Mononuclear cell (primary cell): ENCODE data around the gene GAK. TPM values are rescaled to one million over a fixed set of nuclear protein-coding genes. Genes with fewer than 3 reads are reported as not detected.

Experiments used
- H3K27me3 ChIP-seq: 2 replicates; pipeline ENCODE4 v1.6.0; 2011; ENCODE audit warnings: low read length, control low read depth; ENCODE audit not compliant: insufficient read depth
- H3K4me1 ChIP-seq: 2 replicates; pipeline ENCODE4 v1.5.1; 2011; ENCODE audit warnings: mild to moderate bottlenecking, low read length, control low read depth; ENCODE audit not compliant: insufficient read depth
- H3K4me3 ChIP-seq: 2 replicates; pipeline ENCODE4 v1.5.1; 2011; ENCODE audit warnings: mild to moderate bottlenecking, low read length, moderate library complexity
- H3K9me3 ChIP-seq: 2 replicates; pipeline ENCODE4 v1.5.1; 2011; ENCODE audit warnings: low read depth, mild to moderate bottlenecking, control low read depth, low read length
- total RNA-seq: library from RNA; depleted of rRNA; stranded (reverse); fragments of >200 nt; gene quantifications from one replicate; pipeline ENCODE4 v1.2.3, GENCODE V29; 2012

GAK gene
- total RNA-seq, 1 donor: 62.2 TPM

DNA sequence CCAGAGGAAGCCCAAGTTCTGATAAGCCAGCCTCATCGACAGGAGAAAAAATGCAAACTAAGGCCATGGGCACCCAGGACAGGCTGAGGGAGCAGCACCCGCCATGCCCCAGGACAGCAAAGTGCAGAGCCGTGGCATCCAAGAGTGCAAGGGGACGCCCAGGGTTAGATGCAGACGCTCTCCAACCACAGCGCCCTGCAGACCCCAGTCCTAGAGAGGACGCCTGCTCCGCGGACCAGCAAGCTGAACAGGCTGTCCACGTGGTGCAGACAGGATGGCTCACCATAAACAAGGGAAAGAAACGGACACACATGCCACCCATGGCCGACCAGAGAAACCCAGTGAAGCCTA is 32.6 kb downstream of the GAK start:
- H3K4me3 ChIP-seq: no peak overlapping the region
- H3K4me1 ChIP-seq: no peaks in the 10 kb centered on the region
- H3K9me3 ChIP-seq: no peaks in the 10 kb centered on the region
- H3K27me3 ChIP-seq: no peaks in the 10 kb centered on the region

DNA sequence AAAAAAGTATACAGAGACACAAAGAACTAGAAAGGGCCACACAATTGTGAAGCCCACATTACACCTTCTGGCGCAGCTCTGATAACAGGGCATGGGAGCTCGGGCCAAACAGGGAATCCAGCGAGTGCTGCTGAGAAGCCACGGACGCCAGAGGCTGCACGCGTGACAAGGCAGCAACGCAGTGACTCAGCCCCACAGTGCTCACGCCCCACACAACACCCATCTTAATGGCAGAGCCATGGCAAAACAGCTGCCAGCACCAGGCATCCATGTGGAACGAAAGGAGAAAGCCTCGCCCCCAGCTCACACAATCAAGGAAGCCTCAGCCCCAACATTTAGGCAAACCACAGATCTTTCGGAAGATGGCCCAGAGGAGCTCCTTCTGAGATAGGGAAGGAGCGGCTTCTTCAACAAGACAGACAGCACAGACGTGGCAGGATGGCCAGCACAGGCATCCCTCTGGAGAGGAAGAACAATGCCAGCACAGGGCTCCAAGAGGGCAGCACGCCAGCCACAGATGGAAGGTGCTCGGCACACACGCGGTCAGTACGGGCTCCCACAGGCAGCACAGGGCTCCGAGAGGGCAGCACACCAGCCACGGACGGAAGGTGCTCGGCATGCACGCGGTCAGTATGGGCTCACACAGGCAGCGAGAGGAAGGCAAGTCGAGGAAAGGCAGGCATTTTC is 33.1 kb downstream of the GAK start:
- H3K4me3 ChIP-seq: no peak overlapping the region
- H3K9me3 ChIP-seq: no peaks in the 10 kb centered on the region
- H3K4me1 ChIP-seq: no peaks in the 10 kb centered on the region
- no peaks in the 10 kb centered on the region for H3K27me3 ChIP-seq

DNA sequence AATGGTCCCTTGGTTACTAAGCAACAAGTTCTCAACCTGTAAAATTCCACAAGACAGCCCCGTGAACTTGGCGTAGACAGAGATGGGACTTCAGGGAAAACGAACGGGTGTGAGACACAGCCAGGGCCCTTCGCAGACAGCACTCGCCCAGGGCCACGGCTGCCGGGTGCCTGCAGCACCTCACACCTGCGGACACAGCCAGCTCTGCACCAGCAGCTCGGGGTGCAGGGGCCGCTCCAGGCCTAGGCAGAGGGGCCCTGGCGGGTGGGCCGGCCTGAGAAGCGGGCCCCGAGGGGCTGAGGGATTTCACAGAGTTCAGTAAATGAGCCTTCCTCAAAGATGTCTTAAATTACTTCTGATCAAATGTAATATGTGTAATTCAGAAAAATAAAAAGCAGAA is 34.0 kb downstream of the GAK start:
- Histone ChIP-seq H3K27me3 (no peaks in the 10 kb centered on the region), H3K4me1 (no peaks in the 10 kb centered on the region), H3K9me3 (no peaks in the 10 kb centered on the region), H3K4me3 (no peak overlapping the region)

GRCh38 chr4:896630-897029 is 35.5 kb downstream of the GAK start:
- H3K4me1 ChIP-seq: no peaks in the 10 kb centered on the region
- H3K27me3 ChIP-seq: no peaks in the 10 kb centered on the region
- no peak overlapping the region for H3K4me3 ChIP-seq
- H3K9me3 ChIP-seq: no peaks in the 10 kb centered on the region

- Histone ChIP-seq H3K9me3 (no peaks in the 10 kb centered on the region), H3K27me3 (no peaks in the 10 kb centered on the region), H3K4me1 (no peaks in the 10 kb centered on the region), H3K4me3 (no peak overlapping the region)
Measured at GRCh38 chr4:896216-896615, 35.9 kb downstream of the GAK start.

GRCh38 chr4:895596-895995 is 36.5 kb downstream of the GAK start:
- Histone ChIP-seq H3K4me3 (no peak overlapping the region), H3K4me1 (no peaks in the 10 kb centered on the region), H3K27me3 (no peaks in the 10 kb centered on the region), H3K9me3 (no peaks in the 10 kb centered on the region)

DNA sequence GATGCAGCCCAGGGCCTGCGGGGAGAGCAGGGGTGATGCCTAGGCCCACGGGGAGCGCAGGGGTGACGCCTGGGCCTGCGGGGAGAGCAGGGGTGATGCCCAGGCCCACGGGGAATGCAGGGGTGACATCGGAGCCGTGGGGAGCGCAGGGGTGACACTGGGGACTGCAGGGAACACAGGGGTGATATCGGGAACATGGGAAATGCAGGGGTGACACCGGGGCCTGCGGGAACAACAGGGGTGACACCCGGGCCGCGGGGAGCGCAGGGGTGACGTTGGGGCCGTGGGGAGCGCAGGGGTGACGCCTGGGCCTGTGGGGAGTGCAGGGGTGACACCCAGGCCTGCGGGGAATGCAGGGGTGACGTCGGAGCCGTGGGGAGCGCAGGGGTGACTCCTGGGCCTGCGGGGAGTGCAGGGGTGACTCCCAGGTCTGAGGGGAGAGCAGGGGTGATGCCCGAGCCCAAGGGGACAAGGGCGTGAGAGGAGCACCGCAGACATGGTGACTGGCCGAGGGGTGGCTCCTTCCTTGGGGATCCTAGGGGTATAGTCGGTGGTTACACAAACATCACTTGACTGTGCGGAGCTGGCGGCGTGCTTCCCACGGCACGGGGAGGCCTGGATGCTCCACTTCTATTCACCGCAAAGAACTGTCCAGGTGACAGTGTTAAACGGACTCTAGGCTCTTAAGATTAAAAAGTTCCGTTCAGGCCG is 38.0 kb downstream of the GAK start:
- H3K27me3 ChIP-seq: no peaks in the 10 kb centered on the region
- no peaks in the 10 kb centered on the region for H3K4me1 ChIP-seq
- H3K9me3 ChIP-seq: no peaks in the 10 kb centered on the region
- H3K4me3 ChIP-seq: no peak overlapping the region

GRCh38 chr4:893276-893994 is 38.7 kb downstream of the GAK start:
- Histone ChIP-seq H3K27me3 (no peaks in the 10 kb centered on the region), H3K9me3 (no peaks in the 10 kb centered on the region), H3K4me3 (no peak overlapping the region), H3K4me1 (no peaks in the 10 kb centered on the region)

DNA sequence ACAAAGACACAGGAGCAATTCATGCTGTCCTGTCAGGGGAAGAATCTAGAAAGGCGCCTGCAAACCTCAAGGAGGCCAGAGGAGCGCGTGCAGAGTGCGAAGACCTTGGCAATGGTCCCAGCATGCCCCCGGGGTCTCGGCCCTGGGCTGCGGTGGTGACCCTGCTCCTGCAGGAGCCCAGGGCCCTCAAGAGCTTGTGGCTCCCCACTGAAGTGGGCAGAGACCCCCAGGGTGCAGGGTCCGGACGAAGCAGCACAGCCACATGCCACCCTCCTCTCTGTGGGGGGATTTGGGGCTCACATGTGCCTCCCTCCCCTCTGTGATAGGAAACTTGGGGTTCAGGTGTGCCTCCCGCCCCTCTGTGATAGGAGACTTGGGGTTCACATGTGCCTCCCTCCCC is 39.3 kb downstream of the GAK start:
- no peaks in the 10 kb centered on the region for H3K27me3 ChIP-seq
- no peaks in the 10 kb centered on the region for H3K4me1 ChIP-seq
- H3K4me3 ChIP-seq: no peak overlapping the region
- H3K9me3 ChIP-seq: no peaks in the 10 kb centered on the region

- Histone ChIP-seq H3K4me1 (no peaks in the 10 kb centered on the region), H3K4me3 (no peak overlapping the region), H3K9me3 (no peaks in the 10 kb centered on the region), H3K27me3 (no peaks in the 10 kb centered on the region)
Measured at GRCh38 chr4:891747-892146, 40.4 kb downstream of the GAK start.

DNA sequence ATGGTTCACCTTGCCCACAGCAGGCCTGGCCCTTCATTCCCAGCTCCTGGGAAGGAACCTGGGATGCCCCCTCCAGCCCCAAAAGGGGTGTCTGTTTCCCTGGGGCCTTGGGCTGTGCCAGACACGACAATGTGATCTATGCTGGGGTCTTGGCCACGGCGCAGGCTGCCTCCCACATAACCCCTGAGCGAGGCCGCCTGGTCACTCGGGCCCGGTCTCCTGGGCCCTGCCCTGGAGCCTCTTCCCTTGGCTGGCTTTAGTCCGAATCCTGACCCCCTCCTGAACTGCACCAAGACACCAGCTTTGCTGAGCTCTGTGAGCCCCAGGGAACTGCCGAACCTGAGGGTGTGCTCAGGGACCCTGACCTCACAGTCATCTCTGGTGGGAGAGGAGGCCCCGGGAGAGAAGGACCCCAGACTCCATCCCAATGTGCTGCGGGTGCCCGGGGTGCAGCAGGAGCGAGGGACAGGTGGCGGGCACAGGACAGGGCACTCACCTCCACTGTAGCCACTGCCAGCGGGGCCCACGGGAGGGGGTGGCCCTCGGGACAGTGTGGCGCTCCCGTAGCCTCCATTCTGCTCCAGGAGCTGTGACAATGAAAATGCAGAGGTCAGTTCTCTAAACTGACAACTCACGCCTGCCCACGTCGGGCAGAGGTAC is 42.0 kb downstream of the GAK start:
- Histone ChIP-seq H3K4me3 (no peak overlapping the region), H3K9me3 (no peaks in the 10 kb centered on the region), H3K27me3 (no peaks in the 10 kb centered on the region), H3K4me1 (no peaks in the 10 kb centered on the region)

DNA sequence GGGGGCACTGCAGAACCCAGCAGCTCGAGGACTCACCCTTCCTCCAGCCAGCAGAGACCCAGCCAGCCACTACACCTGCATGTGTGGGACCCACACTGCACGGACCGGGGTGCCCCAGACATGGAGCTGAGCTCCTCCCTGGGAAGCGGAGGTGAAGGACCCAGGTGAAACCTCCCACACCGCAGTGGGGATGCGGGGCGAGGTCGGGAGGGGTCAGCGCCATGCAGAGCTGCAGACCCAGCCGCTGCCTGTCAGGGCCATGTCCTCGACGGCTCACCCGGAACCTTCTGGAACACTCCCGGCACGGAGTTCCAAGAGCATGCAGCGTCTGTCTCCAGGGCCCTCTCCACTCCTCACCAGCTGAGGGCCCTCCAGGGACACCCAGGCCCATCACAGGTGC is 42.6 kb downstream of the GAK start:
- Histone ChIP-seq H3K4me3 (no peak overlapping the region), H3K27me3 (no peaks in the 10 kb centered on the region), H3K9me3 (no peaks in the 10 kb centered on the region), H3K4me1 (no peaks in the 10 kb centered on the region)

DNA sequence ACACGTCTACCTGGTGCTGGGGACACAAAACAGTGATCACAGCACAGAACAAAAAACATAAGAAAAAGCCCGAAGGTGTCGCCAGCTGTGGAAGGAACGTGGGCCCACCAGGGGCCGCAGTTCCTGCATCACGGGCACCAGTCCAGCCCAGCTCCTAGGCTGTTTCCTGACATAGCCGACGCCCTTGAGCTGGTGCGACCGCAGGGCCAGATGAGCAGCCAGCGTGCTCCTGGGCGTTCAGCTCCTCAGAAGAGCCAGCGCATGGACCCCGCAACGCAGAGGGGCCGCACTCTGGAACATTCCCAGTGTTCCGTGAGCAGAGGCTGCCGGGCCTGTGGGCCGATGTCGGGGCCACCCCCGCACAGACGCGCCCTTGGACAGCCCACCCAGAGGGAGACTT is 44.1 kb downstream of the GAK start:
- no peaks in the 10 kb centered on the region for H3K4me1 ChIP-seq
- H3K9me3 ChIP-seq: no peaks in the 10 kb centered on the region
- no peak overlapping the region for H3K4me3 ChIP-seq
- no peaks in the 10 kb centered on the region for H3K27me3 ChIP-seq

- Histone ChIP-seq H3K9me3 (no peaks in the 10 kb centered on the region), H3K4me3 (no peak overlapping the region), H3K27me3 (no peaks in the 10 kb centered on the region), H3K4me1 (no peaks in the 10 kb centered on the region)
Measured at GRCh38 chr4:887034-887763, 44.9 kb downstream of the GAK start.

- Histone ChIP-seq H3K4me3 (no peak overlapping the region), H3K9me3 (no peaks in the 10 kb centered on the region), H3K4me1 (no peaks in the 10 kb centered on the region), H3K27me3 (no peaks in the 10 kb centered on the region)
Measured at GRCh38 chr4:886244-886643, 45.9 kb downstream of the GAK start.
